Right lobe of liver (tissue), 6 donors: Measurements from ENCODE around the gene ZNF320. TPM values are rescaled to one million over a fixed set of nuclear protein-coding genes. Genes with fewer than 3 reads are reported as not detected.
"Not testable (repeated sequence)": the region's sequence is repeated elsewhere in the genome, so short reads cannot be mapped to it uniquely, and the experiment has no call there.

Experiments used
- ATAC-seq, 4 donors: fragments of 200-7000 bp; cut with Tn5 transposase; one replicate each; pipeline ENCODE4 v1.9.1; 2020; ENCODE audit warnings: mild to moderate bottlenecking in 4 of 4, moderate library complexity in 4 of 4
- DNase-seq, 3 donors: peaks; one replicate each; pipeline ENCODE4 v3.0.0-alpha.2; 2020
- H3K27ac ChIP-seq, 3 donors: fragments of 200-600 bp; one replicate each; pipeline ENCODE4 v1.8.0; 2022
- H3K27me3 ChIP-seq, 2 donors: fragments of 200-600 bp; one replicate each; pipeline ENCODE4 v1.8.0; 2022
- H3K36me3 ChIP-seq, 4 donors: fragments of 200-600 bp; sonication (generic) in 1 of 4; one replicate each; pipeline versions ENCODE4 v1.5.1 to v1.8.0; 2017 to 2022; ENCODE audit warnings: control low read depth in 1 of 4
- H3K4me1 ChIP-seq, 4 donors: fragments of 200-600 bp; sonication (generic) in 1 of 4; one replicate each; pipeline versions ENCODE4 v1.5.1 to v1.8.0; 2017 to 2022; ENCODE audit warnings: control low read depth in 1 of 4
- H3K4me3 ChIP-seq, 3 donors: fragments of 200-600 bp; one replicate each; pipeline ENCODE4 v1.8.0; 2022
- H3K9me3 ChIP-seq, 4 donors: fragments of 200-600 bp; sonication (generic) in 1 of 4; one replicate each; pipeline versions ENCODE4 v1.5.1 to v1.8.0; 2017 to 2022; ENCODE audit warnings: control low read depth in 1 of 4
- CTCF ChIP-seq, 4 donors: fragments of 200-600 bp in 3 of 4; fragments of 450-650 bp in 1 of 4; IDR thresholded peaks; one replicate each; pipeline versions ENCODE4 v1.5.1 to v1.8.0; 2016 to 2022; ENCODE audit warnings: antibody characterized with exemption in 4 of 4, mild to moderate bottlenecking in 2 of 4
- POLR2A ChIP-seq: fragments of 450-650 bp; IDR thresholded peaks from one replicate; pipeline ENCODE4 v1.6.1; 2017; ENCODE audit warnings: antibody characterized with exemption, mild to moderate bottlenecking
- WGBS: methylation state at CpG from one replicate; pipeline ENCODE4 v1.1.6; 2018; ENCODE audit warnings: low coverage, low lambda C conversion rate; ENCODE audit not compliant: insufficient coverage; ENCODE audit errors: missing lambda C conversion rate; 5-methylcytosine and 5-hydroxymethylcytosine counted together
- intact Hi-C, 2 donors: fragments of 100-400 bp; cut with DNase I; formaldehyde crosslinking; loops; one replicate each; pipeline versions ENCODE4 v1.11.2 to v1.14.1; 2022
- long read RNA-seq: library from polyadenylated mRNA; unstranded; transcript quantifications from one replicate; pipeline ENCODE4 v2.0.0, GENCODE V29; 2019
- total RNA-seq, 6 experiments: library from RNA; depleted of rRNA in 2 of 6; stranded (reverse); fragments of >200 nt in 2 of 6; fragmentation: NEBNext Ultra II Directional in 3 of 6; extraction: Animal tissue kit (Norgen Biotek cat#: 25700) in 3 of 6; gene quantifications; one replicate each; pipeline versions ENCODE4 v1.1.0 to v1.2.4, GENCODE V29; 2016 to 2023
- donor health status: DM: no; HTN: yes; CAD: no.
- donor health status: DM: no; HTN: no; CAD: no.
- donor health status: DM: no; HTN: no; CAD: no.
- donor health status: DM: no; HTN: yes; CAD: no.
- donor health status: DM: no; HTN: yes; CAD: no.

The ZNF320 gene
- total RNA-seq, result 1 to 10 TPM in 3 of 6 experiments, under 1 TPM in 2, not detected in 1; 0.68 to 5.0 (median 1.1) TPM
- long read RNA-seq, result 0 reads

GRCh38 chr19:52897138-52897935 lies at the start of gene ZNF320:
Gene ZNF320, minus strand, starts transcription at chr19:52897635. Its CDS starts 7,380 bp downstream, at chr19:52890255.
- no peak for TF ChIP-seq CTCF (IDR thresholded peaks at IDR 0.05)
- peak; percentile 60 for TF ChIP-seq POLR2A
- ATAC-seq, result peak; percentile 99 to 100 (median 100)
- peak; percentile 86 to 93 (median 90) for DNase-seq
- Histone ChIP-seq H3K27me3 (no peaks in the 10 kb centered on the region), H3K9me3 (no peaks in the 10 kb centered on the region), H3K4me1 (no peaks in the 10 kb centered on the region), H3K4me3 (peak within 1 kb of the TSS; percentile 48 to 66 (median 58)), H3K27ac (peak within 1 kb of the TSS; percentile 56 to 76 (median 62)), H3K36me3 (no peaks in the 10 kb centered on the region)
- intact Hi-C loops, result no loop called here
- 2% methylated on average over 35 of the region's 56 CpGs for WGBS

- no peak overlapping the region for H3K27ac ChIP-seq
- no peaks in the 10 kb centered on the region for H3K4me1 ChIP-seq
- peaks cover 2 to 46% (median 15%) of the 10 kb centered on the region in 4 donors for H3K9me3 ChIP-seq
- 31% methylated on average over 21 of the region's 39 CpGs for WGBS
- H3K4me3 ChIP-seq, result no peak overlapping the region
- TF ChIP-seq POLR2A (no peak), CTCF (IDR thresholded peaks at IDR 0.05) (no peak)
- ATAC-seq (peak in 2 of 4 donors; percentile 34 to 67), DNase-seq (peak in 1 of 3 donors; percentile 48)
- intact Hi-C loops, result no loop called here
- H3K27me3 ChIP-seq, result no peaks in the 10 kb centered on the region
- H3K36me3 ChIP-seq, result peaks cover 0 to 12% (median under 1%) of the 10 kb centered on the region in 4 donors
These were observed 49.2 kb upstream of the ZNF320 start for GRCh38 chr19:52946322-52947310.

GRCh38 chr19:52945652-52946321 lies 48.4 kb upstream of the ZNF320 start:
- no peak overlapping the region for H3K4me3 ChIP-seq
- ATAC-seq (no peak), DNase-seq (no peak)
- H3K27ac ChIP-seq, result no peak overlapping the region
- H3K9me3 ChIP-seq, result peaks cover 2 to 40% (median 15%) of the 10 kb centered on the region in 4 donors
- no peaks in the 10 kb centered on the region for H3K4me1 ChIP-seq
- peaks cover 0 to 5% (median 0%) of the 10 kb centered on the region in 4 donors for H3K36me3 ChIP-seq
- H3K27me3 ChIP-seq, result no peaks in the 10 kb centered on the region
- WGBS, result 51% methylated on average over 19 of the region's 24 CpGs
- intact Hi-C loops, result no loop called here
- TF ChIP-seq POLR2A, result no peak
- no peak for TF ChIP-seq CTCF (IDR thresholded peaks at IDR 0.05)

GRCh38 chr19:52944703-52945493 lies 47.5 kb upstream of the ZNF320 start:
- 35% methylated on average over 17 of the region's 17 CpGs for WGBS
- DNase-seq, result not testable (repeated sequence)

More at GRCh38 chr19:52944703-52945493, 47.5 kb upstream of the ZNF320 start:
- H3K36me3 ChIP-seq, H3K27me3 ChIP-seq, intact Hi-C loops, H3K4me1 ChIP-seq, H3K4me3 ChIP-seq, ATAC-seq, H3K27ac ChIP-seq: not testable (repeated sequence)
- H3K9me3 ChIP-seq, result peaks cover 2 to 31% (median 15%) of the 10 kb centered on the region in 4 donors
